Activated CD8-positive, alpha-beta memory T cell treated with anti-CD3 and anti-CD28 coated beads, Interleukin-2, amount 50 U/mL, for 1 hour (primary cell): ENCODE measurements around the gene TNFSF4.
"Not testable (repeated sequence)": the region's sequence is repeated elsewhere in the genome, so short reads cannot be mapped to it uniquely, and the experiment has no call there.

ENCODE experiments used
- DNase-seq: peaks from one replicate; pipeline ENCODE4 v3.0.0-alpha.2; 2020; ENCODE audit errors: extremely low read depth

Gene TNFSF4

GRCh38 chr1:173164178-173164577, 43.0 kb downstream of the TNFSF4 start:
- DNase-seq = no peak

DNA sequence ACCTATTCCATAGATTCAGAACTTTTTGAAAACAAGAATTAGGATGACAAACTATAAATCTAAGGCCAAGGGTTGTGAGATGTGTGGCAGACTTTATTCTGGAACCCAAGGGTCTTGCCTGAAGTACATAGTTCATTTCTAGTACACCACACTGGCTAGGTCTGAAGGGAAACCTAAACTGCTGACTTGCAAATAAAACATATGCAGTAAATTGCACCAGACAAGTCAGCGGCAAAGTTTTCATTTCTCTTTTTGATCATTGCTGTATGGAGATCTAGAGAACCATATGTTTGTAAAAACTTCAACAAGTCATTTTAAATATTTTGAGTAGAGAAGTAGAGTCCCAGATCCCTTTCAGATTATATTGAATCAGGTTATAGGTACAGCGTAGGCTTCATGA, 43.9 kb downstream of the TNFSF4 start:
- no peak for DNase-seq

DNA sequence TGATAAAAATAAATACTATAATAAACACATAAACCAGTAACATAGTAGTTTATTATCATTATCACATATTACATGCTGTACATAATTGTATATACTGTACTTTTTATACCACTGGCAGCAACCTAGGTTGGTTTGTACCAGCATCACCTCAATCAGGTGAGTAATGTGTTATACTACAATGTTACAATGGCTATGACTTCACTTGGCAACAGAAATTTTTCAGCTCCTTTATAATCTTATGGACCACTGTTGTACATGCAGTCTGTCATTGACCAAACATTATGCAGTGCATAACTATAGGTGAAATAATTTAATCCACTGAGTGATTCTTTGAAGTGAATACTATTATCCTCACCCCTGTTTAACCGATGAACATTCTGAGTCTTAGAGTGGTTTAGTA, 44.5 kb downstream of the TNFSF4 start:
- DNase-seq = no peak

DNA sequence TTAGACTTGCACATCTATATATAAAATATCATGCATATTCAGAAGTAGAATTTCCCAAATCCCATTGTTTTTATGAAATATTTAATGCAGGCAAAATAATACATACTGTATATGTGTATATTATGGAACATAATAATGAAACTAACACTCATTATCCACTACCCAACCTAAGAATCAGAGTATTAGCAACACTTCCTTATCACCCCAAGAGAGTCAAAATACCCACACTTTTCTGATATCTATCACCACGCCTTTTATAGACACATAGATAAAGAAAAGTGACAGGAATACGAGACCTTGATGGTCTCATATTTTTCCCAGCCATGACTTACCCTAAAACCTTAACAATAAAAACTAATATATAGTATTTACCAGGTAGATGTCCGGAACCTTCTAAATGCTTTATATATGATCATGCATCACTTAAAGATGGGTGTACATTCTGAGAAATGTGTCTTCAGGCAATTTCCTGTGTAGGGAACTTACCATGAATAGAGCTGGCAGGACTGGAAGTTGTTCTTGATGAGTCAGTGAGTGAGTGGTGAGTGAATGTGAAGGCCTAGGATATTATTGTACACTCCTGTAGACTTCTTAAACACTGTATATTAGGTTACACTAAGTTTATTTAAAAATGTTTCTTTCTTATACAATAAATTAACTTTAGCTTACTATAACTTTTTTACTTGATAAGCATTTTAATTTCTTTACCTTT, 45.5 kb downstream of the TNFSF4 start:
- DNase-seq = no peak

- not testable (repeated sequence) for DNase-seq
Measured at GRCh38 chr1:173153964-173154363, 53.2 kb downstream of the TNFSF4 start.

DNA sequence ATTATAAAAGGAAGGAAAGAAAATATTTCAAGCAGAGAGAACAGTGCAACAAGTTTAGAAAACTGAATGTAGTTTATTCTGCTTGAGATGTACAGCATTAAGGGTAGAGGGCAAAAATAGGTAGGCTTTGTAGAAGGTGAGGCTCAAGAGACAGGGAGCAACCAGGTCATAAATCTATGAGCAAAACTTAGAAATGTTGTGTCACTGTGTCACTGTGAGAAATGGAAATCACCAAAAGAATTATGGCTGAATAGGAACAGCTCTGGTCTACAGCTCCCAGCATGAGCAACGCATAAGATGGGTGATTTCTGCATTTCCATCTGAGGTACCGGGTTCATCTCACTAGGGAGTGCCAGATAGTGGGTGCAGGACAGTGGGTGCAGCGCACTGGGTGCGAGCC, 53.6 kb downstream of the TNFSF4 start:
- DNase-seq = no peak

- DNase-seq = no peak
Measured at GRCh38 chr1:173152598-173152997, 54.5 kb downstream of the TNFSF4 start.

DNA sequence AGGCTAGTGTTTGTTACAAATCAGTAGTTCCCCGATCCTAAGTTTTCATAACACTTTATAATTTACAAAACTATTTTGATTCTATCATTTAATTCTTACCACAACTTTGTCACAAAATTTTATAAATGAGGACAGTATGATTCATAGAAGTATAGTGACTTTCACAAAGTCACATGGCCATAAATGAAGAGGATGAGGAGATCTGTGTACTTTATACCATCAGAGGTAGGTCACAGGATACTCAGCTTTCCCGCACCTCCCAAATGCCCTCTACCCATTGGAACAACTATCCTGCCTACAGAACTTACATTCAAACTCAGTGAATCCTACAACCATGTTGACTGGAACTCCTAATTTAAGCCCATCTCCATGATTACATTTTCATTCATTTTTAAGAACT, 56.3 kb downstream of the TNFSF4 start:
- no peak for DNase-seq

GRCh38 chr1:173149887-173150286, 57.2 kb downstream of the TNFSF4 start:
- no peak for DNase-seq

- DNase-seq = no peak
Measured at GRCh38 chr1:173148971-173149370, 58.2 kb downstream of the TNFSF4 start.

DNA sequence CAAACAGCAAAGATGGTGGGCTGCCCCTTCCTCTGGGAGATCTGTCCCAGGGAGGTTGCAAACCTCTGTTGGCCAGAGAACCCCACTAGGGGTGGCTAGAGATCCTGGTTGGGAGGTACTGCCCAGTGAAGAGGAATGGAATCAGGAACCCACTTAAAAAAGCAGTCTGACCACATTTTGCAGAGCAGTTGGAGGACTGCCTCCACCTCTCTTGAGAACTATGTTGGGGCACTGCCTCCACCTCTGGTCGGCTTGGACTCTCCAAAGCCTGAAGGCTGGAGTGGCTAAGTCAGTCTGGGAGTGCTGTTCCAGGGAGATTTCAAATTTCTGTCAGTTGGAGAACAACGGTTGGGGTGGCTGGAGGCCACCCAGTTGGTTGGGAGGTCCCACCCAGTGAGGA, 58.6 kb downstream of the TNFSF4 start:
- DNase-seq = no peak

GRCh38 chr1:173140733-173141132, 66.4 kb downstream of the TNFSF4 start:
- no peak for DNase-seq

DNA sequence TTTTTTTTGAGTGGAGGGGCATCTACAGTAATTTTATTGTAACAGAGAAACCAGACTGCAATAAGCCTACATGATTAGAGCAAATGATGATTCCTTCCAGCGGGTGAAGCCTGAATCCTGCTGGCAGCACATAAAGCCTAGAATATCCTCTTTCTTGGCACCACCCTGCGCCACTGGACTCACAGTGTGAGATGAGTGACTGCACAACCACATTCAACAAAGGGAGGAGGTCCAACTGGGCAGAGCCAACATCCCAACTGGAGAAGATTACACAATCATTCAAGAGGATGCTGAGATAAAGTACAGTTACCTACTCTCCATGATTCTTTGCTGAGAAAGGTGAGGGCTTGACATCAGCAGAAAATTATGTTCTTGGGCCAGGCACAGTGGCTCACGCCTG, 67.4 kb downstream of the TNFSF4 start:
- no peak for DNase-seq

- no peak for DNase-seq
Measured at GRCh38 chr1:173137107-173137706, 69.9 kb downstream of the TNFSF4 start.

GRCh38 chr1:173134800-173135199, 72.3 kb downstream of the TNFSF4 start:
- DNase-seq = no peak

DNA sequence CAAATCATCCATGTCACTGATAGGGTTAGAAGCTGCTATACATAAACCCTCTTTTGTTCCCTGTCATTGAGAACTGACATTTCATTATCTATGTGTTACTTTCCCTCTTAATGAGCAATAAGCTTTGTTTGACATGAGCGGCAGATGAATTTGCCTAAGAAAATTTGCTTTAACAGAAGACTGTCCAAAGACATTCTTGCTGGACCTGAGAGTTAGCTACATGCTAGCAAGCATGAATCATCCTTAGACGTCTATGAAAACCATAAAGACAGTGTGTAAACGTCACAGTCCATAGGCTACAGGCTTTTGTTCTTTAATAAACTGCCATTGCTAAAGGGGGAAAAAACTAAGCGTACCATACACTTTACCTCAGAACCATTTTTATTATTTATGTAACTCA, 73.1 kb downstream of the TNFSF4 start:
- DNase-seq = no peak
